WTC11 (cell line): Measurements from ENCODE around the gene CCDC30. TPM values are rescaled to one million over a fixed set of nuclear protein-coding genes. Genes with fewer than 3 reads are reported as not detected.

ENCODE experiments used
- ATAC-seq: fragments of 200-7000 bp; cut with Tn5 transposase; 2 replicates; pipeline ENCODE4 v1.10.0; 2021; ENCODE audit warnings: mild to moderate bottlenecking, moderate library complexity
- CTCF ChIA-PET: fragments of 300-600 bp; sonication (Branson Sonifier 250); formaldehyde crosslinking; loops from one replicate; lab custom pipeline; 2021; ENCODE audit warnings: antibody characterized with exemption; lab: Charles Lee
- POLR2A ChIA-PET: fragments of 350-600 bp; sonication (Branson Sonifier 250); formaldehyde crosslinking; loops from one replicate; lab custom pipeline; 2021; ENCODE audit warnings: antibody characterized with exemption; lab: Charles Lee
- DNase-seq: peaks from one replicate; pipeline ENCODE4 v3.0.0; 2021; ENCODE audit warnings: low spot score
- H3K27ac Mint-ChIP-seq: 2 replicates; pipeline ENCODE4 v1.8.0; 2021; ENCODE audit warnings: mixed read lengths
- H3K27me3 Mint-ChIP-seq: 2 replicates; pipeline ENCODE4 v1.8.0; 2021; ENCODE audit warnings: low read depth, mild to moderate bottlenecking, moderate library complexity, mixed read lengths
- H3K36me3 Mint-ChIP-seq: 2 replicates; pipeline ENCODE4 v1.8.0; 2021; ENCODE audit warnings: mixed read lengths
- H3K4me1 Mint-ChIP-seq: 2 replicates; pipeline ENCODE4 v1.8.0; 2022; ENCODE audit warnings: mixed read lengths
- H3K4me3 Mint-ChIP-seq: 2 replicates; pipeline ENCODE4 v1.8.0; 2021; ENCODE audit warnings: mild to moderate bottlenecking, moderate library complexity, mixed read lengths
- H3K9me3 Mint-ChIP-seq: 2 replicates; pipeline ENCODE4 v1.8.0; 2021; ENCODE audit warnings: mixed read lengths
- ATF6 ChIP-seq: sonication (generic); formaldehyde crosslinking; IDR thresholded peaks from 2 replicates; pipeline ENCODE4 v1.8.1; 2023; ENCODE audit warnings: mild to moderate bottlenecking, missing genetic modification reagents
- CREB1 ChIP-seq: sonication (generic); formaldehyde crosslinking; IDR thresholded peaks from 2 replicates; pipeline ENCODE4 v1.8.0; 2023; ENCODE audit warnings: mild to moderate bottlenecking, missing genetic modification reagents
- ESRRA ChIP-seq: sonication (generic); formaldehyde crosslinking; IDR thresholded peaks from 2 replicates; pipeline ENCODE4 v1.8.1; 2022; ENCODE audit warnings: mild to moderate bottlenecking, missing genetic modification reagents, borderline replicate concordance
- MLX ChIP-seq: sonication (generic); formaldehyde crosslinking; IDR thresholded peaks from 2 replicates; pipeline ENCODE4 v1.8.1; 2023; ENCODE audit warnings: mild to moderate bottlenecking, missing genetic modification reagents, moderate library complexity
- MYBL2 ChIP-seq: sonication (generic); formaldehyde crosslinking; IDR thresholded peaks from 2 replicates; pipeline ENCODE4 v1.8.1; 2023; ENCODE audit warnings: mild to moderate bottlenecking, moderate library complexity, missing genetic modification reagents
- NFE2L1 ChIP-seq: sonication (generic); formaldehyde crosslinking; IDR thresholded peaks from 2 replicates; pipeline ENCODE4 v1.8.1; 2023; ENCODE audit warnings: missing genetic modification reagents
- NR3C1 ChIP-seq: sonication (generic); formaldehyde crosslinking; conservative IDR thresholded peaks from 2 replicates; pipeline ENCODE4 v1.8.1; 2023; ENCODE audit warnings: low read depth, mild to moderate bottlenecking, missing genetic modification reagents
- RORB ChIP-seq: fragments of 250-450 bp; sonication (Bioruptor Pico); IDR thresholded peaks from 2 replicates; pipeline ENCODE4 v1.9.0; 2021; ENCODE audit warnings: mild to moderate bottlenecking
- SMAD3 ChIP-seq: sonication (generic); formaldehyde crosslinking; IDR thresholded peaks from 2 replicates; pipeline ENCODE4 v1.8.0; 2022; ENCODE audit warnings: missing genetic modification reagents, mild to moderate bottlenecking, borderline replicate concordance
- SP1 ChIP-seq: sonication (generic); formaldehyde crosslinking; conservative IDR thresholded peaks from 2 replicates; pipeline ENCODE4 v1.8.1; 2022; ENCODE audit warnings: missing genetic modification reagents
- TP53 ChIP-seq: sonication (generic); formaldehyde crosslinking; IDR thresholded peaks from 2 replicates; pipeline ENCODE4 v1.8.1; 2023; ENCODE audit warnings: mild to moderate bottlenecking, missing genetic modification reagents
- ZBTB43 ChIP-seq: sonication (generic); formaldehyde crosslinking; IDR thresholded peaks from 2 replicates; pipeline ENCODE4 v1.8.1; 2023; ENCODE audit warnings: mild to moderate bottlenecking, missing genetic modification reagents
- ZNF232 ChIP-seq: sonication (generic); formaldehyde crosslinking; IDR thresholded peaks from 2 replicates; pipeline ENCODE4 v1.8.0; 2022; ENCODE audit warnings: mild to moderate bottlenecking, missing genetic modification reagents
- ZNF425 ChIP-seq: fragments of 250-450 bp; sonication (Bioruptor Pico); conservative IDR thresholded peaks from 2 replicates; pipeline ENCODE4 v1.9.0; 2021; ENCODE audit warnings: mild to moderate bottlenecking
- ZNF671 ChIP-seq: fragments of 250-450 bp; sonication (Bioruptor Pico); IDR thresholded peaks from 2 replicates; pipeline ENCODE4 v1.8.0; 2021; ENCODE audit warnings: mild to moderate bottlenecking
- total RNA-seq: library from RNA; stranded (reverse); gene quantifications from 3 replicates; pipeline ENCODE4 v1.2.3, GENCODE V29; 2021
- TF ChIP-seq, protein P1 (sequence below): sonication (generic); formaldehyde crosslinking; IDR thresholded peaks from 2 replicates; pipeline ENCODE4 v1.8.0; 2022; ENCODE audit warnings: mild to moderate bottlenecking, missing genetic modification reagents
- TF ChIP-seq, protein P2 (sequence below): sonication (generic); formaldehyde crosslinking; IDR thresholded peaks from 2 replicates; pipeline ENCODE4 v1.8.0; 2022; ENCODE audit warnings: missing genetic modification reagents
- TF ChIP-seq, protein P3 (sequence below): sonication (generic); formaldehyde crosslinking; IDR thresholded peaks from 2 replicates; pipeline ENCODE4 v1.8.1; 2023; ENCODE audit warnings: mild to moderate bottlenecking, missing genetic modification reagents, moderate library complexity

The CCDC30 gene
- total RNA-seq, 1 experiment from 2014 or later, result 0.92 TPM

GRCh38 chr1:42450061-42450460 lies 13.0 kb upstream of the CCDC30 start (continued):
- TF ChIP-seq, protein P1, sequence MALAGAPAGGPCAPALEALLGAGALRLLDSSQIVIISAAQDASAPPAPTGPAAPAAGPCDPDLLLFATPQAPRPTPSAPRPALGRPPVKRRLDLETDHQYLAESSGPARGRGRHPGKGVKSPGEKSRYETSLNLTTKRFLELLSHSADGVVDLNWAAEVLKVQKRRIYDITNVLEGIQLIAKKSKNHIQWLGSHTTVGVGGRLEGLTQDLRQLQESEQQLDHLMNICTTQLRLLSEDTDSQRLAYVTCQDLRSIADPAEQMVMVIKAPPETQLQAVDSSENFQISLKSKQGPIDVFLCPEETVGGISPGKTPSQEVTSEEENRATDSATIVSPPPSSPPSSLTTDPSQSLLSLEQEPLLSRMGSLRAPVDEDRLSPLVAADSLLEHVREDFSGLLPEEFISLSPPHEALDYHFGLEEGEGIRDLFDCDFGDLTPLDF (CRISPR knock-in tag), result no peak
- no peak for TF ChIP-seq ZNF671
- no peak for TF ChIP-seq RORB (CRISPR knock-in tag)
- no peak for TF ChIP-seq ZBTB43 (CRISPR knock-in tag)
- TF ChIP-seq NFE2L1 (CRISPR knock-in tag), result no peak

DNA sequence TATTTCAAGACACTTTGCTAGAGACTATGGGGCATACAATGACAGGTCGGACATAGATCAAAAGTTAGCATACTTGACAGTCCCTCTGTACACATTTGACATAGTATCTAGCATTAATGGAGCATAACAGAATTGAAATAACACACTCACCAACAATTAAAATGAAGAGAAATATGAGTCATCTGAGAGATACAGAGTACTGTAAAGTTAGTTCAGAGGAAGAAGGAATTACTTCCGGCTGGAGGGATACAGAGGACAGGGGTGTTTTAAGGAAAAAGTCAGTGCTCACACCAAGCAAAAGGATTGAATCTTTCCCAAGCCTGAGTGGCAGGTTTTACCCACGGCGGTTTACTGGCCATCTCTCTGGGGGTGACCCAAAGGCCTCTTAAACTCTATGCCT lies 9.7 kb upstream of the CCDC30 start:
- CTCF ChIA-PET, result no interaction called here
- peaks cover 17% of the 10 kb centered on the region for H3K4me1 Mint-ChIP-seq
- TF ChIP-seq MLX (CRISPR knock-in tag), result no peak
- TF ChIP-seq, protein P2, sequence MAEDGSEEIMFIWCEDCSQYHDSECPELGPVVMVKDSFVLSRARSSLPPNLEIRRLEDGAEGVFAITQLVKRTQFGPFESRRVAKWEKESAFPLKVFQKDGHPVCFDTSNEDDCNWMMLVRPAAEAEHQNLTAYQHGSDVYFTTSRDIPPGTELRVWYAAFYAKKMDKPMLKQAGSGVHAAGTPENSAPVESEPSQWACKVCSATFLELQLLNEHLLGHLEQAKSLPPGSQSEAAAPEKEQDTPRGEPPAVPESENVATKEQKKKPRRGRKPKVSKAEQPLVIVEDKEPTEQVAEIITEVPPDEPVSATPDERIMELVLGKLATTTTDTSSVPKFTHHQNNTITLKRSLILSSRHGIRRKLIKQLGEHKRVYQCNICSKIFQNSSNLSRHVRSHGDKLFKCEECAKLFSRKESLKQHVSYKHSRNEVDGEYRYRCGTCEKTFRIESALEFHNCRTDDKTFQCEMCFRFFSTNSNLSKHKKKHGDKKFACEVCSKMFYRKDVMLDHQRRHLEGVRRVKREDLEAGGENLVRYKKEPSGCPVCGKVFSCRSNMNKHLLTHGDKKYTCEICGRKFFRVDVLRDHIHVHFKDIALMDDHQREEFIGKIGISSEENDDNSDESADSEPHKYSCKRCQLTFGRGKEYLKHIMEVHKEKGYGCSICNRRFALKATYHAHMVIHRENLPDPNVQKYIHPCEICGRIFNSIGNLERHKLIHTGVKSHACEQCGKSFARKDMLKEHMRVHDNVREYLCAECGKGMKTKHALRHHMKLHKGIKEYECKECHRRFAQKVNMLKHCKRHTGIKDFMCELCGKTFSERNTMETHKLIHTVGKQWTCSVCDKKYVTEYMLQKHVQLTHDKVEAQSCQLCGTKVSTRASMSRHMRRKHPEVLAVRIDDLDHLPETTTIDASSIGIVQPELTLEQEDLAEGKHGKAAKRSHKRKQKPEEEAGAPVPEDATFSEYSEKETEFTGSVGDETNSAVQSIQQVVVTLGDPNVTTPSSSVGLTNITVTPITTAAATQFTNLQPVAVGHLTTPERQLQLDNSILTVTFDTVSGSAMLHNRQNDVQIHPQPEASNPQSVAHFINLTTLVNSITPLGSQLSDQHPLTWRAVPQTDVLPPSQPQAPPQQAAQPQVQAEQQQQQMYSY (CRISPR knock-in tag), result no peak
- TF ChIP-seq, protein P3, sequence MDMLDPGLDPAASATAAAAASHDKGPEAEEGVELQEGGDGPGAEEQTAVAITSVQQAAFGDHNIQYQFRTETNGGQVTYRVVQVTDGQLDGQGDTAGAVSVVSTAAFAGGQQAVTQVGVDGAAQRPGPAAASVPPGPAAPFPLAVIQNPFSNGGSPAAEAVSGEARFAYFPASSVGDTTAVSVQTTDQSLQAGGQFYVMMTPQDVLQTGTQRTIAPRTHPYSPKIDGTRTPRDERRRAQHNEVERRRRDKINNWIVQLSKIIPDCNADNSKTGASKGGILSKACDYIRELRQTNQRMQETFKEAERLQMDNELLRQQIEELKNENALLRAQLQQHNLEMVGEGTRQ, result no peak
- TF ChIP-seq SP1 (CRISPR knock-in tag), result no peak
- no peak for TF ChIP-seq NR3C1 (CRISPR knock-in tag)
- no peak for TF ChIP-seq ZNF425 (CRISPR knock-in tag)
- no peak for TF ChIP-seq SMAD3 (CRISPR knock-in tag)
- TF ChIP-seq ZNF232, result no peak
- no peak for TF ChIP-seq ATF6 (CRISPR knock-in tag)
- TF ChIP-seq TP53 (CRISPR knock-in tag), result no peak
- no peak for TF ChIP-seq ESRRA (CRISPR knock-in tag)
- no peak for TF ChIP-seq MYBL2
- no peak for TF ChIP-seq CREB1 (CRISPR knock-in tag)
- H3K9me3 Mint-ChIP-seq, result no peaks in the 10 kb centered on the region
- POLR2A ChIA-PET, result no interaction called here
- H3K4me3 Mint-ChIP-seq, result no peak overlapping the region
- H3K27ac Mint-ChIP-seq, result no peak overlapping the region
- DNase-seq (no peak), ATAC-seq (no peak)
- peaks cover 8% of the 10 kb centered on the region for H3K36me3 Mint-ChIP-seq
- H3K27me3 Mint-ChIP-seq, result peaks cover 6% of the 10 kb centered on the region; the same call in 1 of the 2 replicates
